Keratinocyte (primary cell): ENCODE measurements around the gene MLPH. TPM values are rescaled to one million over a fixed set of nuclear protein-coding genes. Genes with fewer than 3 reads are reported as not detected.

Source experiments
- DNase-seq: peaks from one replicate; pipeline ENCODE4 v3.0.0-alpha.2; 2011; ENCODE audit warnings: low read depth, missing footprints, low spot score
- FAIRE-seq: peaks from 2 replicates; lab custom pipeline; 2011; peaks lifted over from hg19 to GRCh38; lab: Jason Lieb, UNC
- H2AFZ ChIP-seq: 2 replicates; pipeline ENCODE4 v1.6.0; 2012; ENCODE audit warnings: low read length, control low read depth, inconsistent platforms; ENCODE audit not compliant: control insufficient read depth
- H3K27ac ChIP-seq: 2 replicates; pipeline ENCODE4 v1.5.1; 2011; ENCODE audit warnings: low read length; ENCODE audit not compliant: control insufficient read depth, insufficient read depth
- H3K27me3 ChIP-seq: 3 replicates; pipeline ENCODE4 v1.6.0; 2011; ENCODE audit warnings: low read length; ENCODE audit not compliant: control insufficient read depth, insufficient read depth; ENCODE audit errors: extremely low read depth
- H3K36me3 ChIP-seq, 2 experiments: 2 replicates in 1 of 2; 3 replicates in 1 of 2; pipeline ENCODE4 v1.5.1; 2011; ENCODE audit warnings: low read length in 2 of 2, mild to moderate bottlenecking in 1 of 2; ENCODE audit not compliant: control insufficient read depth in 2 of 2, insufficient read depth in 2 of 2; ENCODE audit errors: extremely low read depth in 1 of 2
- H3K4me1 ChIP-seq: 3 replicates; pipeline ENCODE4 v1.5.1; 2011; ENCODE audit warnings: low read length; ENCODE audit not compliant: control insufficient read depth, insufficient read depth; ENCODE audit errors: extremely low read depth
- H3K4me2 ChIP-seq: 3 replicates; pipeline ENCODE4 v1.6.0; 2011; ENCODE audit warnings: low read depth, low read length; ENCODE audit not compliant: control insufficient read depth, insufficient read depth; ENCODE audit errors: extremely low read depth
- H3K4me3 ChIP-seq, 3 experiments: fragments of 200-600 bp in 1 of 3; sonication (generic) in 1 of 3; 2 replicates in 2 of 3; 3 replicates in 1 of 3; pipeline ENCODE4 v1.5.1; 2011 to 2016; ENCODE audit warnings: low read length in 3 of 3, mild to moderate bottlenecking in 3 of 3, control low read depth in 2 of 3, inconsistent platforms in 1 of 3, low read depth in 1 of 3, mixed read lengths in 1 of 3, mixed run types in 1 of 3, moderate library complexity in 1 of 3; ENCODE audit not compliant: control insufficient read depth in 2 of 3, insufficient read depth in 2 of 3; ENCODE audit errors: extremely low read depth in 1 of 3
- H3K79me2 ChIP-seq: 2 replicates; pipeline ENCODE4 v1.6.0; 2012; ENCODE audit warnings: low read length; ENCODE audit not compliant: control insufficient read depth, insufficient read depth
- H3K9ac ChIP-seq: 3 replicates; pipeline ENCODE4 v1.6.0; 2011; ENCODE audit warnings: low read length; ENCODE audit not compliant: control insufficient read depth, insufficient read depth; ENCODE audit errors: extremely low read depth
- H3K9me1 ChIP-seq: 3 replicates; pipeline ENCODE4 v1.6.0; 2011; ENCODE audit warnings: low read length; ENCODE audit not compliant: control insufficient read depth, insufficient read depth; ENCODE audit errors: extremely low read depth
- H3K9me3 ChIP-seq: 2 replicates; pipeline ENCODE4 v1.5.1; 2012; ENCODE audit warnings: low read depth, low read length; ENCODE audit not compliant: control insufficient read depth
- H4K20me1 ChIP-seq: 3 replicates; pipeline ENCODE4 v1.6.0; 2011; ENCODE audit warnings: low read length; ENCODE audit not compliant: control insufficient read depth, insufficient read depth; ENCODE audit errors: extremely low read depth
- EZH2 ChIP-seq: IDR thresholded peaks from one replicate; pipeline ENCODE4 v1.6.1; 2012; ENCODE audit warnings: inconsistent platforms, mild to moderate bottlenecking, low read length, moderate library complexity
- dilution Hi-C: fragments of 300-500 bp; cut with MboI; formaldehyde crosslinking; loops from one replicate; pipeline ENCODE4 v1.7.0; 2020; ENCODE audit warnings: low sequenced_read_pairs; ENCODE audit not compliant: extremely low pct_ligation_motif_present
- polyA plus RNA-seq, 5 experiments: library from polyadenylated mRNA; depleted of rRNA in 3 of 5; stranded (reverse) in 3 of 5; stranded (forward) in 1 of 5; unstranded in 1 of 5; fragments of >200 nt; gene quantifications; 1 replicate in 1 of 5; 2 replicates in 3 of 5; 3 replicates in 1 of 5; pipeline versions ENCODE4 v1.2.1 to v1.2.3, GENCODE V29; 2011 to 2012; ENCODE audit warnings: missing spikeins in 2 of 5, low read depth in 1 of 5, low replicate concordance in 1 of 5
- TF ChIP-seq, protein P1 (sequence below), 3 experiments: IDR thresholded peaks in 1 of 3; conservative IDR thresholded peaks in 1 of 3; optimal IDR thresholded peaks in 1 of 3; 2 replicates in 2 of 3; 3 replicates in 1 of 3; pipeline versions ENCODE3 to v1.5.1; 2011; ENCODE audit warnings: low read length in 3 of 3, mild to moderate bottlenecking in 3 of 3, moderate library complexity in 2 of 3, control low read depth in 1 of 3, inconsistent platforms in 1 of 3; ENCODE audit not compliant: insufficient read depth in 2 of 3; ENCODE audit errors: extremely low read depth in 1 of 3

MLPH gene
- polyA plus RNA-seq, 1 donor (not counting 4 experiments of a cell fraction or from before 2014, with no cell fraction given), result 0.67 TPM

DNA sequence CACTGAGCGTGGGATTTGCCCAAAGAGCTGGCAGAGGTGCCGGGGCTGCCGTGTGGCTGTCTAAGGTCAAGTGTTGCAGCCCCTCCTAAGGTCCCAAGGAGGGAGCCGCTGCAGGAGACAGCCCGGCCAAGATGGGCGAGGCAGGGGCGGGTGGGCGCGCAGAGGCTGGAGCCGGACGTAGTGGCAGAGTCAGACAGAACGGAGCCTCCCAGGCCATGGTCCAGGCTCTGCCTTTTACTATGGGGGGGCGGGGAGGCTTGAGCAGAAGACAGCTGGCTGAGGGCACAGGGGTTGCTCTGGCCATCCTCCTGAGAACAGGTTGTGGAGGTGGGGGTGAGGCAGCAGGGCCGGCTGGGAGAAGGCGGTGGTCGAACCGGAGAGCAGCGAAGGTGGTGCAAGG lies 51.9 kb downstream of the MLPH start:
- TF ChIP-seq EZH2, result no peak
- TF ChIP-seq, protein P1, sequence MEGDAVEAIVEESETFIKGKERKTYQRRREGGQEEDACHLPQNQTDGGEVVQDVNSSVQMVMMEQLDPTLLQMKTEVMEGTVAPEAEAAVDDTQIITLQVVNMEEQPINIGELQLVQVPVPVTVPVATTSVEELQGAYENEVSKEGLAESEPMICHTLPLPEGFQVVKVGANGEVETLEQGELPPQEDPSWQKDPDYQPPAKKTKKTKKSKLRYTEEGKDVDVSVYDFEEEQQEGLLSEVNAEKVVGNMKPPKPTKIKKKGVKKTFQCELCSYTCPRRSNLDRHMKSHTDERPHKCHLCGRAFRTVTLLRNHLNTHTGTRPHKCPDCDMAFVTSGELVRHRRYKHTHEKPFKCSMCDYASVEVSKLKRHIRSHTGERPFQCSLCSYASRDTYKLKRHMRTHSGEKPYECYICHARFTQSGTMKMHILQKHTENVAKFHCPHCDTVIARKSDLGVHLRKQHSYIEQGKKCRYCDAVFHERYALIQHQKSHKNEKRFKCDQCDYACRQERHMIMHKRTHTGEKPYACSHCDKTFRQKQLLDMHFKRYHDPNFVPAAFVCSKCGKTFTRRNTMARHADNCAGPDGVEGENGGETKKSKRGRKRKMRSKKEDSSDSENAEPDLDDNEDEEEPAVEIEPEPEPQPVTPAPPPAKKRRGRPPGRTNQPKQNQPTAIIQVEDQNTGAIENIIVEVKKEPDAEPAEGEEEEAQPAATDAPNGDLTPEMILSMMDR (optimal IDR thresholded peaks at IDR 0.05 in 1 of 3, IDR thresholded peaks at IDR 0.05 in 1 of 3, conservative IDR thresholded peaks at IDR 0.05 in 1 of 3; ENCODE audit: extremely low read depth in 1 of 3, insufficient read depth in 2 of 3, low read length in 3 of 3), result no peak
- Histone ChIP-seq H3K4me2 (no peak overlapping the region), H2AFZ (no peak overlapping the region), H3K4me1 (peaks cover 5% of the 10 kb centered on the region), H3K79me2 (no peaks in the 10 kb centered on the region), H3K27me3 (no peaks in the 10 kb centered on the region), H3K9me3 (no peaks in the 10 kb centered on the region), H3K9ac (no peak overlapping the region), H3K4me3 (no peak overlapping the region), H3K36me3 (no peaks in the 10 kb centered on the region), H3K9me1 (peaks cover 3% of the 10 kb centered on the region), H3K27ac (no peak overlapping the region), H4K20me1 (no peaks in the 10 kb centered on the region)
- no peak for DNase-seq
- no peak for FAIRE-seq
- dilution Hi-C loops, result no loop called here

DNA sequence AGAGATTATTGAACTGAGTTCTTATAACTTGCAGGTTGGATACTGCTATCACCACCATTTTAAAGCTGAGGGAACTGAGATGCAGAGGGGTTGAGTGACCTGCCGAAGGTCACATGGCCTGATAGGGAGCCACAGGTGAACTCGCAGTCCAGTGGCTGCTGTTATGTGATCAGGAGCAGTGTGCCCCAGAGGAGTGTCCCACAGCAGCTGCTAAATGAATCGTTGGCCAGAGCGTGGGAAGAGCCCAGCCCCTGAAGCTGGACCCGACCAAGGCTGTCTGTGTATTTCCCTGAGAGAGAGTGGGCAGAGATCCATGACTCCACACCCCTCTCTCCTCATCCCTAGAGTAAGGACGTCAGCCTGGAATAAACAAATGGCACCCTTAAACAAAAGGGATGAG lies 52.6 kb downstream of the MLPH start:
- H4K20me1 ChIP-seq, result no peaks in the 10 kb centered on the region
- no peaks in the 10 kb centered on the region for H3K79me2 ChIP-seq
- H3K36me3 ChIP-seq, result no peaks in the 10 kb centered on the region
- H3K27me3 ChIP-seq, result no peaks in the 10 kb centered on the region
- no peak overlapping the region for H2AFZ ChIP-seq
- no peak overlapping the region for H3K9ac ChIP-seq
- no peak for TF ChIP-seq EZH2
- TF ChIP-seq, protein P1 (optimal IDR thresholded peaks at IDR 0.05 in 1 of 3, IDR thresholded peaks at IDR 0.05 in 1 of 3, conservative IDR thresholded peaks at IDR 0.05 in 1 of 3; ENCODE audit: extremely low read depth in 1 of 3, insufficient read depth in 2 of 3, low read length in 3 of 3), result no peak
- dilution Hi-C loops, result no loop called here
- no peak overlapping the region for H3K4me2 ChIP-seq
- H3K27ac ChIP-seq, result no peak overlapping the region
- H3K9me1 ChIP-seq, result peaks cover 3% of the 10 kb centered on the region
- FAIRE-seq (no peak), DNase-seq (no peak)
- H3K4me1 ChIP-seq, result peaks cover 5% of the 10 kb centered on the region
- no peak overlapping the region for H3K4me3 ChIP-seq
- no peaks in the 10 kb centered on the region for H3K9me3 ChIP-seq
